HEK293T (cell line): ENCODE measurements around the gene VSTM2L.

Experiments
- ELF4 ChIP-seq: fragments of 450-650 bp; IDR thresholded peaks from 2 replicates; pipeline ENCODE4 v1.6.1; 2017; ENCODE audit warnings: antibody characterized with exemption
- NFRKB ChIP-seq: fragments of 450-650 bp; IDR thresholded peaks from 2 replicates; pipeline ENCODE4 v1.6.1; 2016; ENCODE audit warnings: mild to moderate bottlenecking, moderate library complexity
- SUZ12 ChIP-seq: fragments of 450-650 bp; IDR thresholded peaks from 2 replicates; pipeline ENCODE4 v1.6.1; 2016; ENCODE audit warnings: mild to moderate bottlenecking
- TARDBP ChIP-seq: fragments of 450-650 bp; IDR thresholded peaks from 2 replicates; pipeline ENCODE4 v1.6.1; 2016
- TF ChIP-seq, protein P1 (sequence below): fragments of 450-650 bp; IDR thresholded peaks from 2 replicates; pipeline ENCODE4 v1.6.1; 2016

DNA sequence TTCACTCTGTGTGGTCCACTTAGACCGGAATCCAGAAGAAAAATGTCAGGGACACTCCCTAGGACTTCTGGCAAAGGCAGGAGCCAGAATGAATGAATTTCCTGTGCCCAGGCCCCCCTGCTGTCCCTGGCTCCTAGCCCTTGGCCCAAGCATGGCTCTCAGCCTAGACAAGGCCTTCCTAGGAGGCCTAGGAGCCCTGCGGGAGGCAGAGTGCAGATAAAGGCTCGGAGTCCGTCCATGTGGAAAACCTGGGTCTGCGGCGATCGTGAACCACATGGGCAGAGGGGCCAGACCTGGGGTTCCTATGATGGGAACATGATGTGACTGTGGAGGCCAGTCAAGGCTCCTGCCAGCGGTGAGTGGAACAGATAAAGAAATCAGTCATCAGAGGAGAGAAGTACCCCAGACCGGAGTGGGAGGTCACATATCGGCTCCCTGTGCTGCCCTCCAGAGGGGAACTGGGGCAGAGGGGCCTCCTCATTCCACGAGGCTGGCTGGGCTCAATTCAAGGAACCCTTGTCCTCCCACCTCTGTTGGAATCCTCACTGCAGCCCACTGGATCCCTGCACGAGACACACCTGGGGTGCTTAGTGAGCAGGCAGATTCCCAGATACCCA, 5.9 kb upstream of the VSTM2L start:
- no peak for TF ChIP-seq TARDBP
- no peak for TF ChIP-seq SUZ12
- TF ChIP-seq, protein P1, sequence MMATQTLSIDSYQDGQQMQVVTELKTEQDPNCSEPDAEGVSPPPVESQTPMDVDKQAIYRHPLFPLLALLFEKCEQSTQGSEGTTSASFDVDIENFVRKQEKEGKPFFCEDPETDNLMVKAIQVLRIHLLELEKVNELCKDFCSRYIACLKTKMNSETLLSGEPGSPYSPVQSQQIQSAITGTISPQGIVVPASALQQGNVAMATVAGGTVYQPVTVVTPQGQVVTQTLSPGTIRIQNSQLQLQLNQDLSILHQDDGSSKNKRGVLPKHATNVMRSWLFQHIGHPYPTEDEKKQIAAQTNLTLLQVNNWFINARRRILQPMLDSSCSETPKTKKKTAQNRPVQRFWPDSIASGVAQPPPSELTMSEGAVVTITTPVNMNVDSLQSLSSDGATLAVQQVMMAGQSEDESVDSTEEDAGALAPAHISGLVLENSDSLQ = no peak
- TF ChIP-seq NFRKB = no peak
- no peak for TF ChIP-seq ELF4
